ENCODE results near the gene RHOF. TPM values are rescaled to one million over a fixed set of nuclear protein-coding genes. Genes with fewer than 3 reads are reported as not detected.

Gene RHOF
- total and polyA plus RNA-seq, 2 of the 8 experiments (the other 6 are each of a cell fraction or from before 2014, with no cell fraction given): 23.8 to 31.9 TPM

DNA sequence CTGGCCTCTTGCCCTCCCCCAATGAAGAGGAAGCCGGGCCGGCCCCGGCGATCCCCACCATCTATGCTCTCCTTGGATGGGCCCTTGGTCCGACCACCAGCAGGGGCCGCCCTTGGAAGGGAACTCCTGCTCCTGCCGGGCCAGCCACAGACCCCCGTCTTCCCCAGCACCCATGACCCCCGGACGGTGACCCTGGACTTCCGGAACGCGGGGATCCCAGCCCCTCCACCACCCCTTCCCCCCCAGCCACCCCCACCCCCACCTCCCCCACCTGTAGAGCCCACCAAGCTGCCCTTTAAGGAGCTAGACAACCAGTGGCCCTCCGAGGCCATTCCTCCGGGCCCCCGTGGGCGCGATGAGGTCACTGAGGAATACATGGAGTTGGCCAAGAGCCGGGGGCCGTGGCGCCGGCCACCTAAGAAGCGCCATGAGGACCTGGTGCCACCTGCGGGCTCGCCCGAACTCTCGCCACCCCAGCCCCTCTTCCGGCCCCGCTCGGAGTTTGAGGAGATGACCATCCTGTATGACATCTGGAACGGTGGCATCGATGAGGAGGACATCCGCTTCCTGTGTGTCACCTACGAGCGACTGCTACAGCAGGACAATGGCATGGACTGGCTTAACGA, 29.7 kb upstream of the RHOF start (continued):
- TF ChIP-seq POLR2AphosphoS5 (IDR thresholded peaks at IDR 0.05; ENCODE audit: low read depth, low read length): no peak
- TF ChIP-seq RAD21 (IDR thresholded peaks at IDR 0.05 in 1 of 2, conservative IDR thresholded peaks at IDR 0.05 in 1 of 2; ENCODE audit: low read depth in 2 of 2, low read length in 2 of 2): peak; percentile 36 to 45; a peak in 3 of 4 replicates
- no peak for TF ChIP-seq ZNF274 (IDR thresholded peaks at IDR 0.05; ENCODE audit: borderline replicate concordance, extremely low read depth, low read length)
- TF ChIP-seq CHD2 (IDR thresholded peaks at IDR 0.05; ENCODE audit: low read length): no peak
- TF ChIP-seq RFX5 (IDR thresholded peaks at IDR 0.05; ENCODE audit: borderline replicate concordance, low read depth, low read length): no peak
